K562 (cell line): ENCODE data around the gene PPOX. TPM values are rescaled to one million over a fixed set of nuclear protein-coding genes. Genes with fewer than 3 reads are reported as not detected.
A peak's percentile ranks its signal among the peaks of the same experiment; 100 is the strongest.

Experiments
- BCOR ChIP-seq: fragments of 450-650 bp; IDR thresholded peaks from 2 replicates; pipeline ENCODE4 v1.6.1; 2016
- C11orf30 ChIP-seq: fragments of 450-650 bp; IDR thresholded peaks from 2 replicates; pipeline ENCODE4 v1.6.1; 2016; ENCODE audit warnings: low read depth, mild to moderate bottlenecking
- CREBBP ChIP-seq: IDR thresholded peaks from one replicate; pipeline ENCODE4 v1.6.1; 2012; ENCODE audit warnings: low read depth, mild to moderate bottlenecking, control low read depth, inconsistent platforms, low read length
- GATAD2A ChIP-seq: fragments of 450-650 bp; IDR thresholded peaks from 2 replicates; pipeline ENCODE4 v1.6.1; 2017
- KDM2B ChIP-seq: fragments of 250-450 bp; sonication (Bioruptor Pico); IDR thresholded peaks from 2 replicates; pipeline ENCODE4 v1.8.0; 2021; ENCODE audit warnings: mild to moderate bottlenecking, moderate library complexity
- PHF8 ChIP-seq: fragments of 200-600 bp; sonication (generic); IDR thresholded peaks from 2 replicates; pipeline ENCODE4 v1.6.1; 2012; ENCODE audit warnings: mixed run types, mild to moderate bottlenecking, inconsistent platforms, low read length, moderate library complexity, borderline replicate concordance
- SAFB ChIP-seq: fragments of 200-400 bp; formaldehyde crosslinking; IDR thresholded peaks from 2 replicates; pipeline ENCODE4 v1.6.1; 2017; ENCODE audit warnings: low read depth, low read length, borderline replicate concordance
- SETDB1 ChIP-seq: IDR thresholded peaks from one replicate; pipeline ENCODE4 v1.6.1; 2012; ENCODE audit warnings: low read length, control low read depth, inconsistent platforms
- SRF ChIP-seq, 2 experiments: fragments of 250-450, 450-650 bp in 1 of 2; sonication (Bioruptor Pico) in 1 of 2; sonication (generic) in 1 of 2; formaldehyde crosslinking; IDR thresholded peaks; 2 replicates each; pipeline versions ENCODE4 v1.5.0 to v1.5.1; 2020 to 2022; ENCODE audit warnings: mild to moderate bottlenecking in 1 of 2, missing genetic modification reagents in 1 of 2
- ZC3H4 ChIP-seq: sonication (generic); formaldehyde crosslinking; IDR thresholded peaks from 2 replicates; pipeline ENCODE4 v1.9.0; 2021; ENCODE audit warnings: missing genetic modification reagents, borderline replicate concordance
- ZNF644 ChIP-seq: fragments of 200-800 bp; sonication (Bioruptor generic); IDR thresholded peaks from 2 replicates; pipeline ENCODE4 v1.6.1; 2016; ENCODE audit warnings: low read depth, missing genetic modification characterization, missing compliant biosample characterization
- polyA plus RNA-seq, 8 experiments: library from polyadenylated mRNA; depleted of rRNA in 4 of 8; stranded (reverse) in 5 of 8; unstranded in 3 of 8; fragments of >200 nt; fragmentation: Nextera tagmentation in 2 of 8; fragmentation: Illumina TruSeq in 1 of 8; extraction: Ambion mirVana in 2 of 8; extraction: Trizol in 1 of 8; gene quantifications; 2 replicates each; pipeline versions ENCODE4 v1.2.1 to v1.2.3, GENCODE V29; 2011 to 2014; ENCODE audit warnings: inconsistent platforms in 1 of 8, missing spikeins in 1 of 8
- total RNA-seq, 7 experiments: library from RNA; depleted of rRNA in 6 of 7; stranded (reverse); fragments of >200 nt in 6 of 7; fragmentation: Illumina TruSeq in 2 of 7; extraction: Trizol in 2 of 7; gene quantifications; 2 replicates each; pipeline versions ENCODE4 v1.2.1 to v1.2.3, GENCODE V29; 2011 to 2021; ENCODE audit warnings: low replicate concordance in 1 of 7
- TF ChIP-seq, protein P1 (sequence below): fragments of 450-650 bp; conservative IDR thresholded peaks from 2 replicates; pipeline ENCODE4 v1.6.1; 2016; ENCODE audit warnings: missing genetic modification characterization, low read depth, mild to moderate bottlenecking, control low read depth, missing compliant biosample characterization
- TF ChIP-seq, protein P2 (sequence below), 2 experiments: IDR thresholded peaks; 2 replicates each; pipeline ENCODE4 v1.6.1; 2012; ENCODE audit warnings: improper control_type of control experiment in 2 of 2, low read depth in 2 of 2, low read length in 2 of 2, borderline replicate concordance in 1 of 2
- TF ChIP-seq, protein P3 (sequence below), 2 experiments: fragments of 450-650 bp; IDR thresholded peaks; 2 replicates each; pipeline ENCODE4 v1.6.1; 2016; ENCODE audit warnings: mild to moderate bottlenecking in 2 of 2, borderline replicate concordance in 1 of 2, low read depth in 1 of 2, moderate library complexity in 1 of 2

The PPOX gene
- total and polyA plus RNA-seq, 9 of the 15 experiments (the other 6 are each of a cell fraction or from before 2014, with no cell fraction given) = 17.0 to 57.1 (median 38.9) TPM

DNA sequence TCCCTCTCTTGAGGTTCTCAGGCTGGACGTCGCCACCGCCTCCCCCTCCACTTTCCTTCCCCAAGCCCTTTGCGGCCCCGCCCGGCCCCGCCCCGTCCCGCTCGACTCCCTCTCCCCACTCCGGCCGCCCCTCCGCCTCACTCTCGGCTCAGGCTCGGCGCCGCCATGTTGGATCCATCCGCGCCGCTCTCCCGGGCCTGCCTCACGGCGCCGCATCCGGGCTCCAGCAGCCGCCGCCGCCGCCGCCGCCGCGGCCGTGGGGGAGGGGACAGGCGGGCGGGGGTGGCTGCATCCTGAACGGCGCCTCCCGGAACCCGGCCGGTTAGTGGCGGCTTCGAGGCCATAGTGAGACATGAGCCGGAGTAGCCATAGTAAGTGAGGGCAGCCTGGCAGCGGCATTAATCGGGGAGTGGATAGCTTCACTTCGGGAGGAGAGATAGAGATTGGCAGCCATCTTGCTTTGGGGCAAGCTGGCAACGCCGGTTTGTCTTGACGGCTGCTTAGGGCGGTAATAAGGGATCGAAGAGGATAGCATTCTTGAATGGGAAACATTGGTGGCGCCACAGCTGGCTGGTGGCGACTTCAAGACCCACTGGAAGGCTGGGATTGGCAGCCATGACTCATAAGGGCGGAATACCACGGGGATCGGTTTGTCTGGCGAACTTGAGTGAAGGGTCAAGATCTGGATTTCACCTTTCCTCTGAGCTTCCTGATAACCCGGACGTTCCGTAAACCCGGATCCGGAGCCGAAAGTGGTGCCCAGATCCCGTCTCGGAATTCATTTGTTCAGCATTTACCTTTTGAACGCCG lies 33.6 kb upstream of the PPOX start, which contains the start of gene DEDD (continued):
- TF ChIP-seq, protein P1, sequence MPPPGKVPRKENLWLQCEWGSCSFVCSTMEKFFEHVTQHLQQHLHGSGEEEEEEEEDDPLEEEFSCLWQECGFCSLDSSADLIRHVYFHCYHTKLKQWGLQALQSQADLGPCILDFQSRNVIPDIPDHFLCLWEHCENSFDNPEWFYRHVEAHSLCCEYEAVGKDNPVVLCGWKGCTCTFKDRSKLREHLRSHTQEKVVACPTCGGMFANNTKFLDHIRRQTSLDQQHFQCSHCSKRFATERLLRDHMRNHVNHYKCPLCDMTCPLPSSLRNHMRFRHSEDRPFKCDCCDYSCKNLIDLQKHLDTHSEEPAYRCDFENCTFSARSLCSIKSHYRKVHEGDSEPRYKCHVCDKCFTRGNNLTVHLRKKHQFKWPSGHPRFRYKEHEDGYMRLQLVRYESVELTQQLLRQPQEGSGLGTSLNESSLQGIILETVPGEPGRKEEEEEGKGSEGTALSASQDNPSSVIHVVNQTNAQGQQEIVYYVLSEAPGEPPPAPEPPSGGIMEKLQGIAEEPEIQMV (tag) = no peak
- TF ChIP-seq SETDB1 (no peak), SRF (CRISPR knock-in tag; IDR thresholded peaks at IDR 0.05) (no peak), ZC3H4 (CRISPR knock-in tag) (no peak; the same call in 1 of the 2 replicates), C11orf30 (no peak), PHF8 (peak; percentile 52), KDM2B (CRISPR knock-in tag) (no peak), CREBBP (no peak), GATAD2A (0 out of 2 replicates have a peak, but pooled peaks have one; percentile 9), ZNF644 (tag) (peak; percentile 86; the same call in 1 of the 2 replicates), SAFB (no peak), BCOR (no peak; the same call in 1 of the 2 replicates)
- TF ChIP-seq, protein P2, sequence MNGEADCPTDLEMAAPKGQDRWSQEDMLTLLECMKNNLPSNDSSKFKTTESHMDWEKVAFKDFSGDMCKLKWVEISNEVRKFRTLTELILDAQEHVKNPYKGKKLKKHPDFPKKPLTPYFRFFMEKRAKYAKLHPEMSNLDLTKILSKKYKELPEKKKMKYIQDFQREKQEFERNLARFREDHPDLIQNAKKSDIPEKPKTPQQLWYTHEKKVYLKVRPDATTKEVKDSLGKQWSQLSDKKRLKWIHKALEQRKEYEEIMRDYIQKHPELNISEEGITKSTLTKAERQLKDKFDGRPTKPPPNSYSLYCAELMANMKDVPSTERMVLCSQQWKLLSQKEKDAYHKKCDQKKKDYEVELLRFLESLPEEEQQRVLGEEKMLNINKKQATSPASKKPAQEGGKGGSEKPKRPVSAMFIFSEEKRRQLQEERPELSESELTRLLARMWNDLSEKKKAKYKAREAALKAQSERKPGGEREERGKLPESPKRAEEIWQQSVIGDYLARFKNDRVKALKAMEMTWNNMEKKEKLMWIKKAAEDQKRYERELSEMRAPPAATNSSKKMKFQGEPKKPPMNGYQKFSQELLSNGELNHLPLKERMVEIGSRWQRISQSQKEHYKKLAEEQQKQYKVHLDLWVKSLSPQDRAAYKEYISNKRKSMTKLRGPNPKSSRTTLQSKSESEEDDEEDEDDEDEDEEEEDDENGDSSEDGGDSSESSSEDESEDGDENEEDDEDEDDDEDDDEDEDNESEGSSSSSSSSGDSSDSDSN (IDR thresholded peaks at IDR 0.05; ENCODE audit: borderline replicate concordance in 1 of 2, low read depth in 2 of 2, low read length in 2 of 2) = peak; percentile 15 to 26; a peak in 1 of 4 replicates
- TF ChIP-seq, protein P3, sequence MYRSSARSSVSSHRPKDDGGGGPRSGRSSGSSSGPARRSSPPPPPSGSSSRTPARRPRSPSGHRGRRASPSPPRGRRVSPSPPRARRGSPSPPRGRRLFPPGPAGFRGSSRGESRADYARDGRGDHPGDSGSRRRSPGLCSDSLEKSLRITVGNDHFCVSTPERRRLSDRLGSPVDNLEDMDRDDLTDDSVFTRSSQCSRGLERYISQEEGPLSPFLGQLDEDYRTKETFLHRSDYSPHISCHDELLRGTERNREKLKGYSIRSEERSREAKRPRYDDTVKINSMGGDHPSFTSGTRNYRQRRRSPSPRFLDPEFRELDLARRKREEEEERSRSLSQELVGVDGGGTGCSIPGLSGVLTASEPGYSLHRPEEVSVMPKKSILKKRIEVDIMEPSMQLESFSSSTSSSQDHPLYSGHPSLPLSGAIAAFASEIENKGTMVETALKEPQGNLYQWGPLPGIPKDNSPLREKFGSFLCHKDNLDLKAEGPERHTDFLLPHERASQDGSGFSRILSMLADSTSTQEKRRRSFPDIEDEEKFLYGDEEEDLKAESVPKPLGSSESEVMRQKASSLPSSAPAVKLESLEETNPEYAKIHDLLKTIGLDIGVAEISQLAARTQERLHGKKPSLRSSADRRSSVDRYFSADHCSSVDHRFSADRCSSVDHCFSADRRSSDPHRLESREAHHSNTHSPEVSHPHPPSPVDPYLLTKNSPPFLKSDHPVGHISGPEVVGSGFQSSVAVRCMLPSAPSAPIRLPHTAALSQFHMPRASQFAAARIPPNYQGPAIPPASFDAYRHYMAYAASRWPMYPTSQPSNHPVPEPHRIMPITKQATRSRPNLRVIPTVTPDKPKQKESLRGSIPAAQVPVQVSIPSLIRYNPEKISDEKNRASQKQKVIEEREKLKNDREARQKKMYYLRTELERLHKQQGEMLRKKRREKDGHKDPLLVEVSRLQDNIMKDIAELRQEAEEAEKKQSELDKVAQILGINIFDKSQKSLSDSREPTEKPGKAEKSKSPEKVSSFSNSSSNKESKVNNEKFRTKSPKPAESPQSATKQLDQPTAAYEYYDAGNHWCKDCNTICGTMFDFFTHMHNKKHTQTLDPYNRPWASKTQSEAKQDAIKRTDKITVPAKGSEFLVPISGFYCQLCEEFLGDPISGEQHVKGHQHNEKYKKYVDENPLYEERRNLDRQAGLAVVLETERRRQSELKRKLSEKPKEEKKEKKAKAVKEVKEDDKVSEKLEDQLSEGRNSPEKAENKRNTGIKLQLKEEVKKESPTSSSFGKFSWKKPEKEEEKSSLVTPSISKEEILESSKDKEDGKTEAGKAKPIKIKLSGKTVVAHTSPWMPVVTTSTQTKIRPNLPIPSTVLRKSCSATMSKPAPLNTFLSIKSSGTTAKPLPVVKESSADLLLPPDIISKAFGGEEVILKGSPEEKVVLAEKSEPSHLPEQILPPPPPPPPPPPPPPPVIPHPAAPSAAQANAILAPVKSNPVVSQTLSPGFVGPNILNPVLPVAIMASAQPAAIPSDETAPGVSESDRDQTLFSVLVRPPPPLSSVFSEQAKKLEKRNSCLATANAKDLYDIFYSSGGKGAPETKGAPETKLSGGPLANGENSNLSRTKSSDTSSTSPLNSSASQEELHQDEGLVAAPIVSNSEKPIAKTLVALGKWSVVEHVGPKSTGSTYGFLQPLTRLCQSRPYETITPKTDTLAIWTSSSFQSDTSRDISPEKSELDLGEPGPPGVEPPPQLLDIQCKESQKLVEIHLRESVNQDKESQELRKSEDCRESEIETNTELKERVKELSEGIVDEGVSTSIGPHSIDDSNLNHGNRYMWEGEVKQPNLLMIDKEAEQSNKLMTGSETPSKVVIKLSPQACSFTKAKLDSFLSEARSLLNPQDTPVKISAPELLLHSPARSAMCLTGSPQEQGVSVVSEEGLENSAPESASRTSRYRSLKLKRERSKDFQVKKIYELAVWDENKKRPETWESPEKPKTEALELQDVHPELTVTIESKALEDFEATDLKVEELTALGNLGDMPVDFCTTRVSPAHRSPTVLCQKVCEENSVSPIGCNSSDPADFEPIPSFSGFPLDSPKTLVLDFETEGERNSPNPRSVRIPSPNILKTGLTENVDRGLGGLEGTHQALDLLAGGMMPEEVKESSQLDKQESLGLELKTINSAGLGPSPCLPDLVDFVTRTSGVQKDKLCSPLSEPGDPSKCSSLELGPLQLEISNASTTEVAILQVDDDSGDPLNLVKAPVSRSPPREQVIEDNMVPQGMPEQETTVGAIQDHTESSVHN (IDR thresholded peaks at IDR 0.05; ENCODE audit: borderline replicate concordance in 1 of 2, low read depth in 1 of 2) = no peak
